GM19351 (cell line): ENCODE measurements around the gene ALAS1.
A peak's percentile ranks its signal among the peaks of the same experiment; 100 is the strongest.

Source experiments
- ATAC-seq: cut with Tn5 transposase; IDR thresholded peaks from one replicate; pipeline ENCODE4 v1.9.1; 2021; ENCODE audit warnings: mild to moderate bottlenecking, moderate library complexity; ENCODE audit not compliant: unreplicated experiment

Gene ALAS1

DNA sequence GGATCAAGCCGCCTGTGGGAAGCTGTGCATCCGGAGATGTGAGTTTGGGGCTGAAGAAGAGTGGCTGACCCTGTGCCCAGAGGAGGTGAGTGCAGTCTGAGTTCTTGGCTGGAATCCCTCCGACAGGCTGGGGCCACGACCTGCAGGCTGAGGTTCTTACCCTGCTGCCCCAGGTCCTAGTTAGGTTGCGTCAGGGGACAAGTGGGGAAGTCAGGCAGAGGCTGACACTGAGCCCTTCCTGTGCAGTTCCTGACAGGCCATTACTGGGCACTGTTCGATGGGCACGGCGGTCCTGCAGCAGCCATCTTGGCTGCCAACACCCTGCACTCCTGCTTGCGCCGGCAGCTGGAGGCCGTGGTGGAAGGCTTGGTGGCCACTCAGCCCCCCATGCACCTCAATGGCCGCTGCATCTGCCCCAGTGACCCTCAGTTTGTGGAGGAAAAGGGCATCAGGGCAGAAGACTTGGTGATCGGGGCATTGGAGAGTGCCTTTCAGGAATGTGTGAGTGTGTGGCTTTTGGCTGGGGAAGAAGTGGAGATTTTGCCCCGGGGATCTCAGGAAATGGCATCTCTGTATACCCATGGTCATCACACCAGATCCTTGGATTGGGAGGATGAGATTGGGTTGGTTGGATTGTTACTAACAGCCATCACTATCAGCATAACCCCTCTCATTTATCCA is 48.9 kb downstream of the ALAS1 start:
- no peak for ATAC-seq

DNA sequence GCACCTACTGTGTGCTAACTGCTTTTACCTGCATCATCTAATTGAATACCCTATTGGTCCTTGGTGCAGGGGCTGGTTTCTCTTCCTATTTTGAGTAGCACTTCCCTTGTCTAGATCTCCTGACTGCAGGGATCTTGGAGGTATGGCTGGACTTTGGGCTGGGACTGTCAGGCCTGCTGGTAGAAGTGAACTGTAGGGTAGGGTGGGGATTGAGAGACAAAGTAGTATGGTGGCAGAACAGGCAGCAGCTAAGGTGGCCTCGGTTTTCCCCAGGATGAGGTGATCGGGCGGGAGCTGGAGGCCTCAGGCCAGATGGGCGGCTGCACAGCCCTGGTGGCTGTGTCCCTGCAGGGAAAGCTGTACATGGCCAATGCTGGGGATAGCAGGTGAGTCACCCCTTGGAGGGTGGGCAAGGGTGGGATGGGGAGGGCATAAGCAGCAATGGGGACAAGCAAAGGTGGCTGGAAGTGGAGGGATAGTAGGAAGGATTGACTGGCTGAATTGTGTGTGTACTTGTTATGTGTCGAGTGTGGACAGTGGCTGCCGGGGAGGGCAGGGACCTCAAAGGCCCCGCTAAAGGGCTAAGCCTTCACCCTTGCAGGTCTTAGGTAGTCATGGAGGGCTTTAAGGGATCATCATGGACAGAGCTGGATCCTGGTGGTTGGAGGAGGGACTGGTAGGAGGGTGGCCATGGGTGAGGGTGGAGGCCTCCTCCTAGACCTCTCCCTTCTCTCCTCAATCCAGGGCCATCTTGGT is 49.6 kb downstream of the ALAS1 start:
- no peak for ATAC-seq

DNA sequence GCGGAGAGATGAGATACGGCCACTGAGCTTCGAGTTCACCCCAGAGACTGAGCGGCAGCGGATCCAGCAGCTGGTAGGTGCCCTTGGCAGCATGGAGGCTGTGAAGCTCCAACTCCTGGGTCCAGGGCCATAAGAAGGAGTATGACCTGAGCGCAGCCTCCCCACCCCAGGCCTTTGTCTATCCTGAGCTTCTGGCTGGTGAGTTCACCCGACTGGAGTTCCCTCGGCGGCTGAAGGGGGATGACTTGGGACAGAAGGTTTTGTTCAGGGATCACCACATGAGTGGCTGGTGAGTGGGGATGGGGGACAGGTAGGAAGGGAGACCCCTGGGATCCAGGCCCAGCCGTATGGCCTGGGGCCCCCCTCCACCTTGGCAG is 50.2 kb downstream of the ALAS1 start:
- no peak for ATAC-seq

DNA sequence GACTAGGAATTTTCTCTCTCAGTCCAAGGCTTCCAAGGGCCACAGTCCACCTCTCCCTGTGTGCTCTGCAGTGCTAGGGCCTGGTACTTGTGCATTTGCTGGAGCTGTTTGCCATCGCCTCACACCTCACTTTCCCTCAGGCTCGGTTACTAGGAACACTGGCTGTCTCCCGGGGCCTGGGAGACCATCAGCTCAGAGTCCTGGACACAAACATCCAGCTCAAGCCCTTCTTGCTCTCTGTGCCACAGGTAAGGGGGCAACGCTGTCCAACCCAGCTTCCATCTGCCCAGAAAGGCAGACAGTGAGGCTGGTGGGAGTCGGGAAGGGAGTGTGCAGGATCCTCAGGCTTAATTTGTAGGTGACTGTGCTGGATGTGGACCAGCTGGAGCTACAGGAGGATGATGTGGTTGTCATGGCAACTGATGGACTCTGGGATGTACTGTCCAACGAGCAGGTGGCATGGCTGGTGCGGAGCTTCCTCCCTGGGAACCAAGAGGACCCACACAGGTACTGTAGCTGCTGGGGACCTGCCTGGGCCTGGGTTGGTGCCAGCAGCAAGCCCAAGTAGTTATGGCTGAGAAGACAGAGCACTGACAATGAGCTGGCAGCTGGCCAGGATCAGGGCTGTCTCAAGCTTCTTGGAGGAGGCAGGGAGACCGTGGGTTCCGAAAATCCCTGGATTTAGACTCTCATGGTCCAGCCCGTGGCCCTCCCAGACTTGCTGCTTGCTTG is 51.0 kb downstream of the ALAS1 start:
- no peak for ATAC-seq

DNA sequence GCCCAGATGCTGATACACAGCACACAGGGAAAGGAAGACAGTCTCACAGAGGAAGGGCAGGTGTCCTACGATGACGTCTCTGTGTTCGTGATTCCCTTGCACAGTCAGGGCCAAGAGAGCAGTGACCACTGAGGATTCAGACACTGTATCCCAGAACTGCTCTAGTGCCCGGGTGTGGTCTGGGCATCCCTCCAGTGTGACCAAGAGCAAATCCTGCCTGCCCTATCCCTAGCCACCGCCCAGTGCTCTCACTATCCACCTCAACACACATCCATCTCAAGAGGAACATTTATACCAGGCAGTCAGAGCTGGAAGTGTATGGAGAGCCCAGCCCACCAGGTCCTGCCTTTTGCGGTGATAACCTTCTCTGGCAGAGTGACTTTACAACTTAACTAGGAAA is 51.7 kb downstream of the ALAS1 start:
- no peak for ATAC-seq

DNA sequence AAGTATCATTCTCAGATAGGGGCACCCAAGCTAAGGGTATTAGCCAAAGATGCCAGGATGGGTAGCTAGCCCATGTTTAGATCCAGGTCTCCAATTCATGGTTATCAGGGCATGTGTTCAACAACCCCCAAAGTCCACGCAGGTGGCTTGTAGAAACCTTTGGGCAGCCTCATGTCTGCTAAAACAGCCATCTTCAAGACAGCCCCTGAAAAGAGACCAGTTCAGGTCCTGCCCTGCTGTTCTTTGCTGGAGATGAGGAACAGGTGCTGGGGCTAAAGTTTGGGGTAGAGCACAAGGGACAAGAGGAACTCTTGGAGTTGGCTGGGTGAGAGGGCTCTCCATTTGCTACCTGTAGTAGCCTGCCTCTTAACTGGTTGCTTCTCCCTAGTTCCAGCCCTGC is 52.2 kb downstream of the ALAS1 start:
- no peak for ATAC-seq

DNA sequence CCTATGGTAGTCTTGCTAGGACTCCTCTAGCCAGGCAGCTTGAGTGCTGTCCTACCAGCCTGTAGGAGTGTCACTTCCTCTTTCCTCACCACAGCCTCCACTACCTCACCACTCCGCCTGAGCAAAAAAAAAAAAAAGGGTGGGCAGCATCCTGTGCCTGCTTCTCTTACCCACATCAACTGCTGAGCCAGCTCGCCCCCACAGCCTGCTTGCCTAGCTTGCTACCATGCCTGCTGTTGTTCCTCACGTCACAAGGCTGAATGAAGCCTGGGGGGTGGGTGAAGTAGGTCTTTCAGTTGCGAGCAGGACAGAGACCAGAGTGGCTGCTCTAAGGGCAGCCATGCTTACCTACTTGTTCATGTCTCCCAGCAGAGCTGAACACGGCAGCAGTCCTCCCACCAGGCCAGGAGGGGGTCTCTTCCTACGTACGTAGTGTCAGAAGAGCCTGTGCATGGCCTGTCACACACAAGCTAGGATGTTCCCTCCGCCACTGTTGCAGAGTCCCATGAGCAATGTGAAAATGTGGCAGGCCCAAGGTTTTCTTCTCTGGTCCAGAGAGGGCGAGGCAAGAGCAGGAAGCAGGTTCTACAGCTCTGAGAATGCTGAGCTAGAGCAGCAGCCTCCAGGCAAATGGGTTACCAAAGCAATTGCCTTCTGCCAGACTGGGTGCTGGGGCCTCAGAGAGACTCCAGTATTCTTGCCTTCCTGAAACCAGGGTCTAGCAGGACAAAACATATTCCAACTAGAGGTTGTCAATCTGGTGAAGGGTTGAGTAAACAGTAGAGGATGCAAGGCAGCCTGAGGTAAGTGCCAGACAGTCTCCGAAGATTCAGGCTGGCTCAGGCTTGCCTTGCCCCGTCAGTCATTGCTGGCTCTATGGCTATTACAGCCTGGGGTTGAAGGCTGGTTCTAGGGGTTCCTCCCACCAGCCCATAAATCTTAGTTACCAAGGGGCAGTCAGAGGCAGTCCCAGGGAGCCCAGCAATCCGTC is 55.6 kb downstream of the ALAS1 start:
- ATAC-seq: peak; percentile 93

DNA sequence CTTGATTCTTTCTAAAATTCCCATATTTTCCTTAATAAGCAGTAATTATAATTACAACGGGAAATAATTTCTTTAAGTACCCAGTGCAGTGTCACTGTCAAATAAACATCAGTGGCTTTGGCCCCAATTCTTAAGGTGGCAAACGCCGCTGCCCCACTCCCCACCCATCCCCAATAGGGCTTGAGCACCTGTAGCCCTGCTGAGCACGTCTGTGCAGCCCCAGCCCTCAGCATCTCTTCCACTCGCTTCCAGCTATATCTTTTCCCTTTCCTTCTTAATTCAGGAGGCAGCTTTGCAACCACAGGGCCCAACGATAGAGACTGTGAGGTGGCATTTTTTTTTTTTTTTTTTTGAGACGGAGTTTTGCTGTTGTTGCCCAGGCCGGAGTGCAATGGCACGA is 56.6 kb downstream of the ALAS1 start:
- ATAC-seq: no peak

DNA sequence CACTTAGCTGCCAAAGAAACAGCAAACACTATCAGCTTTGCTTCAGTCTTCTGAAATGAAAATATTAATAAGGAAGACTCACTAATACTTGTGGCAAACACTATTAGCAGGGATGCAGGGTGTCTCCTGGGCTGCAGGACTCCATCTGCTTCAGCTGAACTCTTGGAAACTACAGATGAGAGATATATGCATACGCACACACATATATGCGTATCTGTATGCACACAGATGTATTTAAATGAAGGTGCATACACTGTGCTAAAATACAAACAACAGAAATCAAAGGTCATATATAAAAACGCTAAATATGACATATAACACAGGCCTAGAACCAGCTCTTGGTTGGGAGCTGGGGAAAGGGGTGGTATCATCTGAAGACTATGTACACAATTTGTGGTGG is 58.2 kb downstream of the ALAS1 start:
- ATAC-seq: no peak

DNA sequence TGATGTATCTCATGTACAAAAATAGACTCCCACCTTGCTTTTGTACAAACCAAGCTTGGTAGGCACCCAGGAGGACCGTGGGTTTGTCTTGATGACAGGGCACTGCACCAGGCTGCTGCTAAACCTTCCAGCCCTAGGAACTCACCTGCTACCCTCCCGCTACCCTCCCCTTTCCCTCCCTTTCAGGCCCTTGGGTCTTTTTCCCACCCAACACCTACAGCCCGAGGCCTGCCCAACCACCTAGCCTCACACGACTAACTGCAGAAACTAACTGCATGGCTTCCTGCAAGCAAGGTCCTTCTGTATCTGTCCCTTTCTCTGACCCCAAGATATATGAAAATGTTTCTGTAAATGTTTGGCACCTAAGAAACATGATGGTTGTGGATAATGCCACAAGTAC is 58.7 kb downstream of the ALAS1 start:
- no peak for ATAC-seq

DNA sequence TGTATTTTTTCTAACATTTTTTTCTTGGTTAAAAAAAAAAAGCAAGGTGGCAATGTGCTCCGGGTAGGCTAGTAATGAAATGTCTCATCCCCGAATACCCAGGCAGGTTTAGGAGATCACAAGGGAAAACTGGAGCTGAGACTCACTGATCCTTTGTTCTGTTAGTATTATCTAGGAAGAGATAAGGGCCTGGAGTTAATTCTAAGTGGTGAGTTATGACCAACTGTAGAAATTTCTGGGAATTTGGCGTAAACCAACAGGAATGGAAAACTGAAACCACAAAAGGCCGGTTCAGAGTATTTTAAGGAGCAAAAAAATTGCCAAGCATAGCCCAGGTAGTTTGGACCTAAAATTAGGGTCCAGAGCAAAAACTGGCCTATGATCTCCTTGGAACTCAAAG is 60.0 kb downstream of the ALAS1 start:
- ATAC-seq: no peak

DNA sequence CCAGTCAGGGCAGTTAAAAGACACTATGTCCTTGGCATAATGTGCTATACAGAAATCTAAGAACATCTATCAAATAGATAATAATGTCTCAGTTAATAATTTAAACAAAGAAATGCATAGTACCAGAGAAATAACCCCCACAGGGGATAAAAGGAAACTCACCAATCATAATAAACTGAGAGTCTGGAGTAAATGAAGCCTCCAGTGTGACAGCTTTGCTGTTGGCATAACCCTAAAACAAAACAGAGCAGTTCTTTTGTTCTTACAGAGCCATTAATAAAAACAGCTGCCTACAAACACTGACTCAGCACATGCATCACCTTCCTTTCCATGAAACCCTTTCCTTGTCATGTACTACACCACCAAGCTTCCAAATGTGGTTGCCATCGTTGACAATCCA is 61.1 kb downstream of the ALAS1 start:
- no peak for ATAC-seq

DNA sequence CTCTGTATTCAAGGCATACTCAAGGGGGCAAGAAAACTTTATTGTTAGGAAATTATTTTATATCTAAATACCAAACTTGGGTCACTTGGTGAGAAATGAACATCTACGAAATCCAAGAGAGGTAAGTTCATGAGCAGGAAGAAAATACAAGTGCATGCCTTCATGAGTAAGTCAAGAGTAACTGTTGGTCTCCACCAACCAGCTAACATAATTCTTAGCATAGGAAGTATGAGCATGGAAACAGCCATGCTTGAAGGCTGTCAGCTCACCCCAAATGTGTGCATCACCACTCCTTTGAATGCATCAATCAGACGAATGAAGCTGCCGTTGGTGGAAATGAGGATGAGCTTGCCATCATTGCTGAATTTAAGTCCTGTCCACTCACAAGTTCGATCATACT is 61.5 kb downstream of the ALAS1 start:
- ATAC-seq: no peak

DNA sequence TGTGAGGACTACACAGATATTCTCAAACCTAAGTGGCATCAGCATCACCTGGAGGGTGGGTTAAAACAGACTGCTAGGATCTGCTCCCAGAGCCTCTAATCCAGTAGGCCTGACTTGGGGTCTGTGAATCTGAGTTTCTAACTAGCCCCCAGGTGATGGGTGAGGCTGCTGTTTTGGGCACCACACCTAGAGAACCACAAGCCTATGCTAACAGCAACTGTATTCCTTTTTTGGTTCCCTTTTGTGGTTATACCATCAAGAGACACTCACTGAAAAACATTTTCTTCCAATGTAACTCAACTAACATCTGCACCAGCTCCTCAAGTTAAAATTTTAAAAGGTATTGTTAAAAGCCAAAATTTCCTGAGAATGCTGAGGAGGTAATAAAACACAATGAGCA is 64.5 kb downstream of the ALAS1 start:
- no peak for ATAC-seq
